Activated CD4-positive, alpha-beta T cell treated with anti-CD3 and anti-CD28 coated beads, Interleukin-2, Interleukin-6, amounts not matched to agents 100 ng/mL and 50 ng/mL, durations not matched to agents 16 hours and 8 hours (primary cell): ENCODE results near the gene PCDHB3.
A peak's percentile ranks its signal among the peaks of the same experiment; 100 is the strongest.
"Not testable (repeated sequence)": the region's sequence is repeated elsewhere in the genome, so short reads cannot be mapped to it uniquely, and the experiment has no call there.

Source experiments
- DNase-seq: peaks from one replicate; pipeline ENCODE4 v3.0.0-alpha.2; 2020

The PCDHB3 gene

DNA sequence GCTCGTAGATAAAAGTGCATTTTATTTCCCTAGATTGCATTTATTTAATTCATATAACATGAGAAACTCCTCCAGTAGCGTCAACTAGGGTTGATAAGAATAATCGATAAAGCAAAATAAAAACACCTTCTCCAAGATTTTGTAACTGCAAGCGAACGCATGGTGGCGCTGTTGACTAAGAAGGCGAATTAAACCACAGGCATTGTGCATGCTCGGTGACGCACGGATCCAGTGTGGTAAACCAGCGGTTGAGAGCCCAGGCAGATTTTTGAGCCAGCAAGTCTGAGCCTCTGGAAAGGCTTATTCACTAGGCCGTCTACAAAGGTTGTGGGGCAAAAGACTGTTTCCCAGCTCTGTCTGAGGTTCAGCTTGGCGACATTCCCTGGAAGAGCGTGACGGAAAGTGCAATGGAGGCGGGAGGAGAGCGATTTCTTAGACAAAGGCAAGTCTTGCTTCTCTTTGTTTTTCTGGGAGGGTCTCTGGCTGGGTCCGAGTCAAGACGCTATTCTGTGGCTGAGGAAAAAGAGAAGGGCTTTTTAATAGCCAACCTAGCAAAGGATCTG is at the start of gene PCDHB3:
Gene PCDHB3, plus strand, starts transcription at position 231 of the 563 bp plus-strand sequence. Its CDS starts 177 bp downstream, at position 408.
- DNase-seq, result peak; percentile 44

DNA sequence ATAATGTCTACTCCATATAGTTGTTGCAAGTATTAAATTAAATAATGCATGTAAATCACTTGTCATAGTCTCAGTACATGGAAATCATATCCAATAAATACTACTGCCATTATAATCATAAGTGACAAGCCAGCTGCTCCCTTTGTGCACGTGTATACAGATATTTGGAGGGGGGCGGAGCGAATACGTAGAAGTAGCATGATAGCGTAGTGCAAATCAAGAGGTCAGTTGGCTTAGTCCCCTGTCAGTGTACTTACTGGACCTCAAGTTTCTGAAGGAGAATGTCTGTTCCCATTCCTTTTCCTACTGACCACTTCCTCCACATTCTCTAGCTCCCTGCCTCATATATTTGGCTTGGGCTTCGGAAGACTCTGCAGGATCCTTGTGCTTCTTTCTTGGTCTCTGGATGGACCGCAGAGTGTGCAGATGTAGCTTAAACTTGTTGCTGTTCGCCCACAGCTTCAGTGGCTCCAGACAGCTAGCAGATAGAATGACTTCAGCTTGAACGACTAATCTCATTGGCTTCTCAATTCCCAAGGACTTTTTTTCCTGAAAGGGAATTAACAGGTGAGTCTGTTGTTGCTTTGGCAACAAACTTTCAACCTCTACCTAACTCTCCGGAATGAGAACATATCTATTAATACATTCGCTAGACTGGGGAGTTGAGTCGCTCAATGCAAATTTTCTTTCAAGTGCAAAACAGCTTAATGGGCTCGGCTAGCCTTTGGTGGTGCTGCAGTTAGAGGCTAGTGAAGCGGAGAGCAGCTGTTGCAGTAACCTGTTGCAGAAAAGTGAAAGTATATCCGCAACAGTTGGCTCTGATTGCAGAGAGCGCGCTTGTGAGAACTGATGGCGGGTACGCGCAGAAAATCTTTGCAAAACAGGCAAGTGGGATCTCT is 49.4 kb upstream of the PCDHB3 start, which contains the start of gene PCDHB1:
Gene PCDHB1, plus strand, starts transcription at position 753 of the 899 bp plus-strand sequence. Its CDS starts 97 bp downstream, at position 850.
- DNase-seq, result no peak

DNA sequence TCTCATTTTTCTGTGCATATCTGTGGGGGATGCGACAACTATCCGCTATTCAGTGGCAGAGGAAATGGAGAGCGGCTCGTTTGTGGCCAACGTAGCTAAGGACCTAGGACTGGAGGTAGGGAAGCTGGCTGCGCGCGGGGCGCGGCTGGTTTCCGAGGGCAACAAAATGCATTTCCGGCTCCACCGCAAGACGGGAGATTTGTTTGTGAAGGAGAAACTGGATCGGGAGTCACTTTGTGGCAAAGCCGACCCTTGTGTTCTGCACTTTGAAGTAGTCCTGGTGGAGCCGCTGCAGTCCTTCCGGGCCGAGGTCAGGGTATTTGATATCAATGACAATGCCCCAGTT is 48.8 kb upstream of the PCDHB3 start:
- DNase-seq, result no peak

DNA sequence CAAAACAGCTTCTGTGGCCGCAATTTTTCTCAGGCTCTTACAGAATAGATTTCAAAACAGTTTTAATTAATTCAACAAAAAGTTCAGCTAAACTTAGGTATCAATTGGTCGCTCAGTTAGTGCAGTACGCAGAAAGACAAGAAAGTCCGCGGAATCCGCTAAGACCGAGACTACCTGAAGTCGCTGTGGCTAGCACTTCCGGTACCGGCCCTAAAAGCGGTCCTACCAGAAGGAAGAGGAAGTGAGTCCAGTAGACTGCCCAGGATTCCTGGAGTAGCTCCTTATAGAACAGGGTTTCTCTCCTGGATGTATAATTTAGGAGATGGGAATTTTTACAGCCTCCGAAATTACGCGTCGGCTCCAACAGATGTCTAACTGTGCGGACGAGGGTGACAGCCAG is 22.4 kb upstream of the PCDHB3 start:
- no peak for DNase-seq

DNA sequence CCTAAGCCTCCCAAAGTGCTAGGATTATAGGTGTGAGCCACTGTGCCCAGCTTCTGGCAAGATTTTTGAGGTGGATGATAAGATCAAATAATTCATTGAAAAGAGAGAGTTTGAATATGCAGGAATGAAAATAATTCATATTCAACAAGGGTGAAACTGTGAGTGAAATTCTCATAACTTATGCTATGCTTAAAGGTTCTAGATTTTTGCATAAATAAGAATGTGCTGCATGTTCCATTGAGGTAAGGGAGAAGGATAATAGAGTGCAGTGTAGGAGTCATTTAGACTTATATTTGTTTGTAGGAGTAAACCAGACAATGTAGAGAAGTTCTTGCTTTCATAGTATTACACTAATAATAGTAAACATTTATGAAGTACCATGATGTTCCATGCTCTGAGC is 18.0 kb upstream of the PCDHB3 start:
- no peak for DNase-seq

DNA sequence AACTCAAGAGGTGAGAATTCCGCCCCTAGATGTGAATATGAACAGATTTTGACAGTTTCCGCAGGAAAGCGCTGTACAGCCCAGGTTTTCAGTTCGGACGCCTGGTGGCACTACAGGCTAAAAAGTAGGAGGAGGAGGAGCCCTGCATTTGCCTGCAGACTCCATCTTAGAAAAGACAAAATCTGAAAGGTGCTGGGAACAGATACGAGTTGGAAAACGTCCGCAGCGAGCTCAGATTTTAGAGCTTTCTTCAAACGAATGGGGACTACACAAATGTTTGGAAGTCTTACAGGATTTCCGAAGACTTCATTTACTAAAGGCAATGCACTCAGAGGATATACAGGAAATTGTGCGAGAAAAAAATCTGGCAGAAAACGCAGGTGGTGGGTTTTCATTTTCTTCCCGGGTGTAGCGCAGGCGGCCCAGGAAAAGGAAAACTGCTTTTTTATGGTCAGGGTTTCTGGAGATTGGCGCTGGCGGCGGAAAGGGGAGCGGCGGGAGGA is 15.7 kb upstream of the PCDHB3 start:
- DNase-seq, result peak; percentile 51

DNA sequence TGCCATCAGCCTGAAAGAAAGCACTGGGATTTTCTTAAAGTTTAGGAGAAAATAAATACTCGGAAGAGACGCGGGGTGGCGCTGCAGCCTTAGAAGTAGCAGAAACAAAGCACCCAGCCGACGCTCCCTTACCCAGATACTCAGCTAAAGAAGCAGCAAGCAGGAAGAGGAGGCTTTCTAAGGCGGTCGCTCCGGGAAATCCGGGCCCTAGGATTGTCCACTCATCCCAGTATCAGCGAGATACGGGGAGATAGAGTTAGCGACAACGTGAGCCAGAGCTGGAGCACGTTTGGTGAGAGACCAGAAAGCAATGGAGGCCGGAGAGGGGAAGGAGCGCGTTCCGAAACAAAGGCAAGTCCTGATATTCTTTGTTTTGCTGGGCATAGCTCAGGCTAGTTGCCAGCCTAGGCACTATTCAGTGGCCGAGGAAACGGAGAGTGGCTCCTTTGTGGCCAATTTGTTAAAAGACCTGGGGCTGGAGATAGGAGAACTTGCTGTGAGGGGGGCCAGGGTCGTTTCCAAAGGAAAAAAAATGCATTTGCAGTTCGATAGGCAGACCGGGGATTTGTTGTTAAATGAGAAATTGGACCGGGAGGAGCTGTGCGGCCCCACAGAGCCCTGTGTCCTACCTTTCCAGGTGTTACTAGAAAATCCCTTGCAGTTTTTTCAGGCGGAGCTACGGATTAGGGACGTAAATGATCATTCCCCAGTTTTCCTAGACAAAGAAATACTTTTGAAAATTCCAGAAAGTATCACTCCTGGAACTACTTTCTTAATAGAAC is 5.6 kb upstream of the PCDHB3 start, which contains the start of gene PCDHB2:
Gene PCDHB2, plus strand, starts transcription at position 135 of the 782 bp plus-strand sequence. Its CDS starts 176 bp downstream, at position 311.
- DNase-seq, result no peak

DNA sequence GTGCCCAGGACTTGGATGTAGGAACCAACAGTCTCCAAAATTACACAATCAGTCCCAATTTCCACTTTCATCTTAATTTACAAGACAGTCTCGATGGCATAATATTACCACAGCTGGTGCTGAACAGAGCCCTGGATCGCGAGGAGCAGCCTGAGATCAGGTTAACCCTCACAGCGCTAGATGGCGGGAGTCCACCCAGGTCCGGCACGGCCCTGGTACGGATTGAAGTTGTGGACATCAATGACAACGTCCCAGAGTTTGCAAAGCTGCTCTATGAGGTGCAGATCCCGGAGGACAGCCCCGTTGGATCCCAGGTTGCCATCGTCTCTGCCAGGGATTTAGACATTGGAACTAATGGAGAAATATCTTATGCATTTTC is 5.0 kb upstream of the PCDHB3 start:
- no peak for DNase-seq

DNA sequence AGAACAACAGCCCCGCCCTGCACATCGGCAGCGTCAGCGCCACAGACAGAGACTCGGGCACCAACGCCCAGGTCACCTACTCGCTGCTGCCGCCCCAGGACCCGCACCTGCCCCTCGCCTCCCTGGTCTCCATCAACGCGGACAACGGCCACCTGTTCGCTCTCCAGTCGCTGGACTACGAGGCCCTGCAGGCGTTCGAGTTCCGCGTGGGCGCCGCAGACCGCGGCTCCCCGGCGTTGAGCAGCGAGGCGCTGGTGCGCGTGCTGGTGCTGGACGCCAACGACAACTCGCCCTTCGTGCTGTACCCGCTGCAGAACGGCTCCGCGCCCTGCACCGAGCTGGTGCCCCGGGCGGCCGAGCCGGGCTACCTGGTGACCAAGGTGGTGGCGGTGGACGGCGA is 4.1 kb upstream of the PCDHB3 start:
- DNase-seq, result not testable (repeated sequence)

DNA sequence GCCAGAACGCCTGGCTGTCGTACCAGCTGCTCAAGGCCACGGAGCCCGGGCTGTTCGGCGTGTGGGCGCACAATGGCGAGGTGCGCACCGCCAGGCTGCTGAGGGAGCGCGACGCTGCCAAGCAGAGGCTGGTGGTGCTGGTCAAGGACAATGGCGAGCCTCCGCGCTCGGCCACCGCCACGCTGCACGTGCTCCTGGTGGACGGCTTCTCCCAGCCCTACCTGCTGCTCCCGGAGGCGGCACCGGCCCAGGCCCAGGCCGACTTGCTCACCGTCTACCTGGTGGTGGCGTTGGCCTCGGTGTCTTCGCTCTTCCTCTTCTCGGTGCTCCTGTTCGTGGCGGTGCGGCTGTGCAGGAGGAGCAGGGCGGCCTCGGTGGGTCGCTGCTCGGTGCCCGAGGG is 3.7 kb upstream of the PCDHB3 start:
- not testable (repeated sequence) for DNase-seq

DNA sequence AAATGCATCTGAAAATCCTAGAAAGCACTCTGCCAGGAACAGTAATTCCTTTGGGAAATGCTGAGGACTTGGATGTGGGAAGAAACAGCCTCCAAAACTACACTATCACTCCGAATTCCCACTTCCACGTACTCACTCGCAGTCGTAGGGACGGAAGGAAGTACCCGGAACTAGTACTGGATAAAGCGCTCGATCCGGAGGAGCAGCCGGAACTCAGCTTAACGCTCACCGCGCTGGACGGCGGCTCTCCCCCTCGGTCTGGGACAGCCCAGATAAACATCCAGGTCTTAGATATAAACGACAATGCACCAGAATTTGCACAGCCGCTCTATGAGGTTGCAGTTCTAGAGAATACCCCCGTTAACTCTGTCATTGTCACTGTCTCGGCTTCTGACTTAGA is 786 bp downstream of the PCDHB3 start:
- no peak for DNase-seq

DNA sequence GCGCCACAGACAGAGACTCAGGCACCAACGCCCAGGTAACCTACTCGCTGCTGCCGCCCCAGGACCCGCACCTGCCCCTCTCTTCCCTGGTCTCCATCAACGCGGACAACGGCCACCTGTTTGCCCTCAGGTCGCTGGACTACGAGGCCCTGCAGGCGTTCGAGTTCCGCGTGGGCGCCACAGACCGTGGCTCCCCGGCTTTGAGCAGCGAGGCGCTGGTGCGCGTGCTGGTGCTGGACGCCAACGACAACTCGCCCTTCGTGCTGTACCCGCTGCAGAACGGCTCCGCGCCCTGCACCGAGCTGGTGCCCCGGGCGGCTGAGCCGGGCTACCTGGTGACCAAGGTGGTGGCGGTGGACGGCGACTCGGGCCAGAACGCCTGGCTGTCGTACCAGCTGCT is 1.8 kb downstream of the PCDHB3 start:
- not testable (repeated sequence) for DNase-seq

DNA sequence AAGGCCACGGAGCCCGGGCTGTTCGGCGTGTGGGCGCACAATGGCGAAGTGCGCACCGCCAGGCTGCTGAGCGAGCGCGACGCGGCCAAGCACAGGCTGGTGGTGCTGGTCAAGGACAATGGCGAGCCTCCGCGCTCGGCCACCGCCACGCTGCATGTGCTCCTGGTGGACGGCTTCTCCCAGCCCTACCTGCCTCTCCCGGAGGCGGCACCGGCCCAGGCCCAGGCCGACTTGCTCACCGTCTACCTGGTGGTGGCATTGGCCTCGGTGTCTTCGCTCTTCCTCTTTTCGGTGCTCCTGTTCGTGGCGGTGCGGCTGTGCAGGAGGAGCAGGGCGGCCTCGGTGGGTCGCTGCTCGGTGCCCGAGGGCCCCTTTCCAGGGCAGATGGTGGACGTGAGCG is 2.2 kb downstream of the PCDHB3 start:
- not testable (repeated sequence) for DNase-seq

DNA sequence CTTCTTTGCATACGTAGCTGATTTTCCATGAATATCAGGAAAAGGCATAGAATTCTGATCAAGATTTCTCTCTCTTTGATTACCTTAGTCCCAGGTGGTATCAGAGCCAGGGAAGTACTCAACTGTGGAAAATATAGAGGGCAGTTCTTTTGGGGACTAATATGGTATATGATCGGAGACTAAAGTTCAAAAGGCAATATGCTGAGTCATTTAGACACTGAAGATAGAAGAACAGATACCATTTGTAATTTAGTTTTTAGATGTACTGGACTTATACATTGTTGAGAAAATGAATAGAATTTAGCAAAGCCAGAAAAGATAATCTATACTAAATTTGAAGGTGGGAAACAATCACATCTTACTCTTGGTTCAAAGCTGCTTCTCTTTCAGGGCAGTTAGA is 5.1 kb downstream of the PCDHB3 start:
- DNase-seq, result no peak

DNA sequence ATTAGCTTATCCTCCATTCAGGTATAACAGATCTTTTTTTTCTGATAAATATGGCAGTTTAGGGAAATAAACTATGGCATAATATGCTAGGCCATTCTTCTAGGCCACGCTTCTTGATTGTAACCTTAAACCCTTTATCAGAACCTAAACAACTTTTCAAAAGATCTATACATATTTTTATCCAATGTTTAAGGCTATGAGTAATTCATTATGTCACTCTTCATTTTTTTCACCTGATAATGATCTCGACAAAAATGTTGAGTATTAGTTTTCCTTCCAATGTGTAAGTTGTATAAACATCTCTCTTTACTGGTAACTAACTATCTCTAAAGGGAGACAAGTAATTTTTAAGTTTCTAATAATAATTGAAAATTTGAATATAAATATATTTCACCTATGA is 19.0 kb downstream of the PCDHB3 start:
- no peak for DNase-seq

DNA sequence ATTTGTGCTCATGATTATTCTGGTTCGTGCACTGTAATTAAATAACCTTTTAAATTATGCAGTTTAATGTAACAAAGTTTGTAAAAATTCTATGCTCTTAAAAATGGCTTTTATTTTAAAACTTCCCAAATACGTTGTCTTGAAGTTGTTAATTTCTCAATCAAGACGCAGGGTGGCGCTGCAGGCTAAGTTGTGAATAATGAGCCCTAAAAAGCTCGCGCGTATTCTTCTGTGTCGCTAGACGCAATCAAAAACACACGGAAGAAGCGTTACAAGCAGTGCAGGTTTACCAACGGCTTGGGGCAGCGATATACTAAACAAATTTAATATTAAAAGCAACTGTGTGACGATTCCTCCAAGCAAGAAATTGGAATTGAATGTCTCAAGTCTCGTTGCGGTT is 21.3 kb downstream of the PCDHB3 start, which contains the start of gene PCDHB4:
Gene PCDHB4, plus strand, starts transcription at position 256 of the 400 bp plus-strand sequence. CDS start 181 bp downstream, outside the sequence.
- no peak for DNase-seq

DNA sequence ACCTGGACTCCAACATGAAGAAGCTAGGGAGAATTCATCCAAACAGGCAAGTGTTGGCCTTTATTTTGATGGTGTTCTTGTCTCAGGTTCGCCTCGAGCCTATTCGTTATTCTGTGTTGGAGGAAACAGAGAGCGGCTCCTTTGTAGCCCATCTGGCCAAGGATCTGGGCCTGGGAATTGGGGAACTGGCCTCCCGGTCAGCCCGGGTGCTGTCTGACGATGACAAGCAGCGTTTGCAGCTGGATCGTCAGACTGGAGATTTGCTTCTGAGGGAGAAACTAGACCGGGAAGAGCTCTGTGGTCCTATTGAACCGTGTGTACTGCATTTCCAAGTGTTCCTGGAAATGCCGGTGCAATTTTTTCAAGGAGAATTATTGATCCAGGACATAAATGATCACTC is 21.7 kb downstream of the PCDHB3 start:
- DNase-seq, result no peak

DNA sequence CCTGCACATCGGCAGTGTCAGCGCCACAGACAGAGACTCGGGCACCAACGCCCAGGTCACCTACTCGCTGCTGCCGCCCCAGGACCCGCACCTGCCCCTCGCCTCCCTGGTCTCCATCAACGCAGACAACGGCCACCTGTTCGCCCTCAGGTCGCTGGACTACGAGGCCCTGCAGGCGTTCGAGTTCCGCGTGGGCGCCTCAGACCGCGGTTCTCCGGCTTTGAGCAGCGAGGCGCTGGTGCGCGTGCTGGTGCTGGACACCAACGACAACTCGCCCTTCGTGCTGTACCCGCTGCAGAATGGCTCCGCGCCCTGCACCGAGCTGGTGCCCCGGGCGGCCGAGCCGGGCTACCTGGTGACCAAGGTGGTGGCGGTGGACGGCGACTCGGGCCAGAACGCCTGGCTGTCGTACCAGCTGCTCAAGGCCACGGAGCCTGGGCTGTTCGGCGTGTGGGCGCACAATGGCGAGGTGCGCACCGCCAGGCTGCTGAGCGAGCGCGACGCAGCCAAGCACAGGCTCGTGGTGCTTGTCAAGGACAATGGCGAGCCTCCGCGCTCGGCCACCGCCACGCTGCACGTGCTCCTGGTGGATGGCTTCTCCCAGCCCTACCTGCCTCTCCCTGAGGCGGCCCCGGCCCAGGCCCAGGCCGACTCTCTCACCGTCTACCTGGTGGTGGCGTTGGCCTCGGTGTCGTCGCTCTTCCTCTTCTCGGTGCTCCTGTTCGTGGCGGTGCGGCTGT is 23.3 kb downstream of the PCDHB3 start:
- DNase-seq, result not testable (repeated sequence)

DNA sequence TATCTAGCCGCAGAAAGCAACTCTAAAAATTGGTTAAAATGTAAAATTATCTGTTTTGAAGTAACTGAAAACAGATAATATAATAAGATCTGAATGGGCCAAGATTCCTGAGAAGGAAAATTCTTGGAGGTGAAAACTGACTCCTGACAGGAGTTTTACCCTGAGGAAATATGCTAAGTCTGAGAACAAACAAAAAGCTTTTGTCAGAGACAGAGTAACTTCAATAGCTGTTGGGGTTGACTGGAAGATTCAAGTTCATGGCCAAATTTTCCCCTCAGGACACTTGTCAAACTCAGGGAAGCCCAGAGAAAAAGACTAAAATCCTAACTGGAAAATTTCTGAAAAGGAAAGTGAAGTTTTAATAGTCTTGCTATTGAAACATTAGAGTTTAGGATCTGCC is 27.0 kb downstream of the PCDHB3 start:
- no peak for DNase-seq

DNA sequence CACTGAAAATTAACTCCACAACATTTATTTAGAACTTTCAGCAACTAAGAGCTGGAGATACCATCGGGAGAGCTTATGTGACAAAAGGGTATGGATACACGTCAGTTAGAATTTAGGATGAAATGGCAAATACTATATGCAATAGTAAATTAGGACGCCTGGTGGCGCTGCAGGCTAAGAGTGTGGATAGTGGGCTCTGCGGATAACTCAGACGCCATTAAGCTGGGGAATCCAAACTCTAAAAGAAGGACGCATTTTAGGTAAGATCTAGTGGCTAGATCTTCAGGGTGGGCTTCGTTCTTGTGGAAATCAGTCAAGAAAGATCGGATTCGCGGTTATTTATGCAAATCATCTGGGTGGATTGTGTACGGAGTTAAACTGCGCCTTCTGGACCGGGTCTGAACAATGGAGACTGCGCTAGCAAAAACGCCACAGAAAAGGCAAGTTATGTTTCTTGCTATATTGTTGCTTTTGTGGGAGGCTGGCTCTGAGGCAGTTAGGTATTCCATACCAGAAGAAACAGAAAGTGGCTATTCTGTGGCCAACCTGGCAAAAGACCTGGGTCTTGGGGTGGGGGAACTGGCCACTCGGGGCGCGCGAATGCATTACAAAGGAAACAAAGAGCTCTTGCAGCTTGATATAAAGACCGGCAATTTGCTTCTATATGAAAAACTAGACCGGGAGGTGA is 34.9 kb downstream of the PCDHB3 start, which contains the start of gene PCDHB5:
Gene PCDHB5, plus strand, starts transcription at position 177 of the 688 bp plus-strand sequence. Its CDS starts 229 bp downstream, at position 406.
- DNase-seq, result peak; percentile 11

DNA sequence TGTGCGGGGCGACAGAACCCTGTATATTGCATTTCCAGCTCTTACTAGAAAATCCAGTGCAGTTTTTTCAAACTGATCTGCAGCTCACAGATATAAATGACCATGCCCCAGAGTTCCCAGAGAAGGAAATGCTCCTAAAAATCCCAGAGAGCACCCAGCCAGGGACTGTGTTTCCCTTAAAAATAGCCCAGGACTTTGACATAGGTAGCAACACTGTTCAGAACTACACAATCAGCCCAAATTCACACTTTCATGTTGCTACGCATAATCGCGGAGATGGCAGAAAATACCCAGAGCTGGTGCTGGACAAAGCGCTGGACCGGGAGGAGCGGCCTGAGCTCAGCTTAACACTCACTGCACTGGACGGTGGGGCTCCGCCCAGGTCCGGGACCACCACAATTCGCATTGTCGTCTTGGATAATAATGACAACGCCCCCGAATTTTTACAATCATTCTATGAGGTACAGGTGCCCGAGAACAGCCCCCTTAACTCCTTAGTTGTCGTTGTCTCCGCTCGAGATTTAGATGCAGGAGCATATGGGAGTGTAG is 35.5 kb downstream of the PCDHB3 start:
- DNase-seq, result no peak
